GM19035 (cell line): ENCODE data around the gene SLC6A6.

Source experiments
- ATAC-seq: cut with Tn5 transposase; IDR thresholded peaks from one replicate; pipeline ENCODE4 v1.9.1; 2021; ENCODE audit not compliant: unreplicated experiment

The SLC6A6 gene

GRCh38 chr3:14536055-14536815 is 133.8 kb downstream of the SLC6A6 start:
- ATAC-seq: no peak

DNA sequence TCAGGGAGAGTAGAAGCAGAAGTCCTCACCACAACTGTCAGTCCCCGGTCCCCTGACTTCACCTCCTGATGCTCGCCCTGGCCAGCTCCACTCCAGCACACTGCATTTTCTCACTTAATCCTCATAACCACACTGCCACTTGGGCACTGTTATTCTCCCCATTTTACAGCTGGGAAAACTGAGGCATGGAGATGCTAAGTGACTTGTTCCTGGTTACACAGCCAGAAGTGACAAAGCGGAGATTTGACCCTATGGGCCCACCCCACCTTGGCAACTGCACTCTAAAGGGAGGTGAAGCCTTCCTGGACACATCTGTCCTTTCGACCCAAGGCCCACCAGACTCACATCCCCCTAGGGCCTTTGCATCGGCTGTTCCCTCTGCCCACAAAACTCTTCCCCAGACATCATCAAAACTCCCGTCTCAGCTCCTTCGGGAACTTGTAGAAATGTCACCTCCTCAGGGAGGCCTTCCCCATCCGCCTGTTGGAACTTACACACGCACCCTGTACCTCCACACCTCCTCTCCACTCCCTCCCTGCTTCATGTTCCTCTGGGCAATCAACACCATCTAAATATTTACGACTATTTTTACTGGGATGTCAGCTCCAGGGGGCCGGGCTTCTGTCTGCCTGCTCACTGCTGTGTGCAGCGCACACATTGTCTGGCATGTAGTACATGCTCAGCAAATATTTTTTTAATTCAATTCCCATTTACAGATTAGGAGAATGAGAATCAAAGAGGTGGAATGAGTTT is 134.6 kb downstream of the SLC6A6 start:
- ATAC-seq: no peak

DNA sequence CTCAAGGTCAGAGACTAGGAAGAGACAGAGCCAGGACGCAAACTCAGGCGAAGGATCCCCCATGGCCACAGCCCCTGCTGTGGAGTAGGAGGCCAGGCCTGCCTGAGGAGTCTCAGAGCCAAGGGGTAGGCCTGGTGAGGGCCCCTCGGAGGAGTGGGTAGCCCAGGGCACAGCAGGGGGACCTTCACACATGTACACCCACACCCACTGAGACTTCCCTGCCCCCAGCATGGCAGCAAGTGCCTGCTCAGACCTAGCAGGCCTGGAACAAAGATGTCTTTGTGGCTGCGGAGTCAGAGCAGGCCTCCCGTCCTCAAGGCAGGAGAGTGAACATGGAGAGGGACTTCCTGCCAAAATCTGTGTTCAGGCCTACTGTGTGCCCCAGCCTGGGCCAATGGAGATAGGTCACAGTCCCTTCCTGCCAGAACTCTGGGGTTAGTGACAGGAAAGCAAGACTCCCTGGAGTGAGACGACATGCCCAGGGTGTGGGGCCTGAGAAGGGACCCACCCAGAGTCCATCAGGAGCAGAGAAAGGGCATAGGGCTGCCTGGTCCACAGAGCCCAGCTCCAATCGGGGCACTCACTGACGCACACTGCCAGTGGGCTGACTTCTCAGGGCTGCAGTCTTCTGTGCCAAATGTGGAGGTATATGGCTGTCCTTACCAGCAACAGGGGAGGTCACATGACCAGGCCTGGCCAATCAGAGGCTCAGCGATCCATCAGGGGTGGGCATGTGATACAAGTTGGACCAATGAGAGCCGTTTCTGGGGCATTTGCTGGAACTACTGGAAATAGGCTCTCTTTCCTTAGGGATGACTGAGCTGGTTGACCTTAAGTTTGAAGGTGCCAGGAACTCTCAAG is 135.4 kb downstream of the SLC6A6 start:
- no peak for ATAC-seq

DNA sequence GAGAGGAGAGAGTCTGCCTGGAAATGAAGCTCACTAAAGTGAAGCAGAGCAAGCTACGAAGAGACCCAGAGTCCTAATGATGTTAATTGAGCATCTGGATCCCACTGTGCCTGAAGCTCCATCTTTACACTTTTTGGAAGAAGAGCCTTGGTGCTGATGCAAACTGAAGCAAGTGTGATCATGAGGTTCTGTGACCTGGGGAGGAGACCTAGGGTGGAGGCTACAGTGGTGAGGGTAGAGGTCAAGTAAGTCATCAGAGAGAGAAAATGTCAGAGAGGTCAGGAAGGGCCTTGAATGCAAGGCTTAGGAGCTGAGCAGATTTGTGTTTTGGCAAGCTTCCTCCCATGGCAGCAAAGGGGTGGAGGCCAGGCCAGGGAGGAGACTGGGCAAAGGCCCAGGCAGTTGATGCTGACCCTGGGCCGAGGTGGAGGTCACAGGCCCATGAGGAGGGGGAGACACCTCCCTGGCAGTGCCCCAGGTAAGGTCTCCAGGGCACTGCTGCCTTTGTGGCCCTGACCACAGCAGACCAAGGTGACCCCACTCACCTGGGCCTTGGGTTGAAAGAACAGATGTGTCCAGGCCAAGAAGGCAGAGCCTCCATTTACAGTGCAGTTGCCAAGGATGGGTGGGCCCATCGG is 136.2 kb downstream of the SLC6A6 start:
- no peak for ATAC-seq
